Mesendoderm (in vitro differentiated cells): ENCODE measurements around the gene NMS.

Source experiments
- DNase-seq: peaks from one replicate; pipeline ENCODE4 v3.0.0; 2013
- H2AK5ac ChIP-seq: 2 replicates; pipeline ENCODE4 v1.6.1; 2013; ENCODE audit warnings: low read length, inconsistent platforms
- H2BK120ac ChIP-seq: 2 replicates; pipeline ENCODE4 v1.6.1; 2013; ENCODE audit warnings: low read depth, mild to moderate bottlenecking, low read length, moderate library complexity, mixed read lengths
- H2BK15ac ChIP-seq: replicated peaks from 2 replicates; pipeline ENCODE4 v1.6.1; 2013; ENCODE audit warnings: low read depth, mild to moderate bottlenecking, moderate library complexity
- H2BK5ac ChIP-seq: 2 replicates; pipeline ENCODE4 v1.6.1; 2013; ENCODE audit warnings: low read length, inconsistent platforms
- H3K18ac ChIP-seq: 2 replicates; pipeline ENCODE4 v1.6.1; 2013; ENCODE audit warnings: mild to moderate bottlenecking, low read length, mixed read lengths
- H3K23ac ChIP-seq: one replicate; pipeline ENCODE4 v1.6.1; 2013; ENCODE audit warnings: low read length
- H3K27ac ChIP-seq: 2 replicates; pipeline ENCODE4 v1.5.1; 2013; ENCODE audit warnings: low read depth, mild to moderate bottlenecking, inconsistent platforms, low read length, moderate library complexity
- H3K27me3 ChIP-seq: 2 replicates; pipeline ENCODE4 v1.6.1; 2013; ENCODE audit warnings: low read length, control low read depth, mild to moderate bottlenecking, inconsistent platforms; ENCODE audit not compliant: insufficient read depth, poor library complexity
- H3K36me3 ChIP-seq: 2 replicates; pipeline ENCODE4 v1.6.1; 2013; ENCODE audit warnings: low read length, inconsistent platforms; ENCODE audit not compliant: control insufficient read depth, insufficient read depth
- H3K4ac ChIP-seq: one replicate; pipeline ENCODE4 v1.6.1; 2013; ENCODE audit warnings: low read depth, mild to moderate bottlenecking, low read length, moderate library complexity
- H3K4me1 ChIP-seq: 2 replicates; pipeline ENCODE4 v1.6.1; 2013; ENCODE audit warnings: low read depth, low read length, inconsistent platforms; ENCODE audit not compliant: control insufficient read depth
- H3K4me2 ChIP-seq: 2 replicates; pipeline ENCODE4 v1.6.1; 2013; ENCODE audit warnings: low read length
- H3K4me3 ChIP-seq: 2 replicates; pipeline ENCODE4 v1.5.1; 2013; ENCODE audit warnings: mild to moderate bottlenecking, low read length
- H3K56ac ChIP-seq: one replicate; pipeline ENCODE4 v1.6.1; 2013; ENCODE audit warnings: low read length
- H3K79me1 ChIP-seq: 2 replicates; pipeline ENCODE4 v1.6.1; 2013; ENCODE audit warnings: low read length, inconsistent platforms
- H3K79me2 ChIP-seq: 2 replicates; pipeline ENCODE4 v1.6.1; 2013; ENCODE audit warnings: mild to moderate bottlenecking, low read length; ENCODE audit not compliant: control insufficient read depth, insufficient read depth
- H3K9ac ChIP-seq: 2 replicates; pipeline ENCODE4 v1.6.1; 2013; ENCODE audit warnings: low read length, inconsistent platforms
- H4K5ac ChIP-seq: one replicate; pipeline ENCODE4 v1.6.1; 2013; ENCODE audit warnings: low read length
- H4K8ac ChIP-seq: one replicate; pipeline ENCODE4 v1.6.1; 2013; ENCODE audit warnings: low read depth, mild to moderate bottlenecking, control low read depth, low read length, moderate library complexity
- WGBS: extraction: QIAGEN DNeasy Blood & Tissue Kit; methylation state at CpG from one replicate; pipeline ENCODE4 v1.1.7; 2013; ENCODE audit warnings: low lambda C conversion rate, missing lambda C conversion rate; ENCODE audit not compliant: insufficient coverage; ENCODE audit errors: extremely low coverage; 5-methylcytosine and 5-hydroxymethylcytosine counted together

Gene NMS

GRCh38 chr2:100527440-100528015, 57.2 kb downstream of the NMS start:
- Histone ChIP-seq H3K4me2 (no peak overlapping the region), H4K5ac (no peak overlapping the region), H2AK5ac (no peak overlapping the region), H3K79me1 (no peaks in the 10 kb centered on the region), H3K27me3 (no peaks in the 10 kb centered on the region), H2BK120ac (no peak overlapping the region), H3K27ac (no peak overlapping the region), H3K9ac (no peak overlapping the region), H2BK15ac (no peak overlapping the region), H3K4me3 (no peak overlapping the region), H3K56ac (no peak overlapping the region), H3K79me2 (no peaks in the 10 kb centered on the region), H3K4ac (no peak overlapping the region), H3K23ac (no peak overlapping the region), H3K18ac (no peak overlapping the region), H2BK5ac (no peak overlapping the region), H3K36me3 (no peaks in the 10 kb centered on the region), H4K8ac (no peak overlapping the region), H3K4me1 (no peaks in the 10 kb centered on the region)
- WGBS: no CpG with 5 or more reads among the region's 7 CpGs
- no peak for DNase-seq

GRCh38 chr2:100529176-100529575, 58.9 kb downstream of the NMS start:
- no peak overlapping the region for H2BK15ac ChIP-seq
- no peaks in the 10 kb centered on the region for H3K79me2 ChIP-seq
- H3K36me3 ChIP-seq: no peaks in the 10 kb centered on the region
- WGBS: no CpG with 5 or more reads among the region's 8 CpGs
- H3K4me3 ChIP-seq: no peak overlapping the region
- H3K4me1 ChIP-seq: no peaks in the 10 kb centered on the region
- DNase-seq: no peak
- no peak overlapping the region for H2AK5ac ChIP-seq
- no peak overlapping the region for H3K23ac ChIP-seq
- H3K4ac ChIP-seq: no peak overlapping the region
- H2BK120ac ChIP-seq: no peak overlapping the region
- H4K8ac ChIP-seq: no peak overlapping the region
- H3K27ac ChIP-seq: no peak overlapping the region
- H3K4me2 ChIP-seq: no peak overlapping the region
- H3K18ac ChIP-seq: no peak overlapping the region
- H3K79me1 ChIP-seq: no peaks in the 10 kb centered on the region
- H2BK5ac ChIP-seq: no peak overlapping the region
- no peaks in the 10 kb centered on the region for H3K27me3 ChIP-seq
- H3K9ac ChIP-seq: no peak overlapping the region
- H3K56ac ChIP-seq: no peak overlapping the region
- no peak overlapping the region for H4K5ac ChIP-seq

- H3K23ac ChIP-seq: no peak overlapping the region
- WGBS: no CpG with 5 or more reads among the region's 6 CpGs
- no peak overlapping the region for H2BK120ac ChIP-seq
- no peaks in the 10 kb centered on the region for H3K4me1 ChIP-seq
- no peak overlapping the region for H3K4me2 ChIP-seq
- H3K27ac ChIP-seq: no peak overlapping the region
- no peak overlapping the region for H2BK15ac ChIP-seq
- no peaks in the 10 kb centered on the region for H3K36me3 ChIP-seq
- H3K79me2 ChIP-seq: no peaks in the 10 kb centered on the region
- no peak overlapping the region for H3K9ac ChIP-seq
- no peak overlapping the region for H3K4ac ChIP-seq
- no peak overlapping the region for H2AK5ac ChIP-seq
- H3K56ac ChIP-seq: no peak overlapping the region
- no peak overlapping the region for H4K5ac ChIP-seq
- no peaks in the 10 kb centered on the region for H3K27me3 ChIP-seq
- H3K4me3 ChIP-seq: no peak overlapping the region
- H3K18ac ChIP-seq: no peak overlapping the region
- H4K8ac ChIP-seq: no peak overlapping the region
- H3K79me1 ChIP-seq: no peaks in the 10 kb centered on the region
- no peak overlapping the region for H2BK5ac ChIP-seq
- DNase-seq: no peak
Measured at GRCh38 chr2:100529900-100530299, 59.6 kb downstream of the NMS start.
